GM12878 (cell line): Measurements from ENCODE around the gene TRAF3. TPM values are rescaled to one million over a fixed set of nuclear protein-coding genes. Genes with fewer than 3 reads are reported as not detected.

Experiments
- ATAC-seq: fragments of 200-7000 bp; cut with Tn5 transposase; 3 replicates; pipeline ENCODE4 v1.9.1; 2020; ENCODE audit warnings: mild to moderate bottlenecking, moderate library complexity
- BruUV-seq: library from RNA; stranded (reverse); fragments of 400-500 nt; replicated peaks from 2 replicates; lab custom pipeline; 2021; lab: Mats Ljungman, UMichigan
- CTCF ChIA-PET: fragments of 300-600 bp; sonication (Branson Sonifier 250); formaldehyde crosslinking; extraction: SDS; loops from one replicate; lab custom pipeline; 2021; ENCODE audit warnings: inconsistent platforms; lab: Yijun Ruan, JAX
- POLR2A ChIA-PET: fragments of 350-600 bp; formaldehyde crosslinking; extraction: SDS; loops from one replicate; lab custom pipeline; 2021; ENCODE audit warnings: inconsistent platforms; lab: Charles Lee
- RAD21 ChIA-PET: fragments of 300-600 bp; sonication (Branson Sonifier 250); formaldehyde crosslinking; loops from one replicate; lab custom pipeline; 2023; ENCODE audit warnings: antibody characterized with exemption; ENCODE audit not compliant: unreplicated experiment; lab: Charles Lee
- SMC1A ChIA-PET: fragments of 300-600 bp; sonication (Branson Sonifier 250); formaldehyde crosslinking; loops from one replicate; lab custom pipeline; 2023; ENCODE audit not compliant: unreplicated experiment, uncharacterized antibody; lab: Charles Lee
- DNase-seq: peaks from one replicate; pipeline ENCODE4 v3.0.0-alpha.2; 2011; ENCODE audit warnings: low read depth, low spot score
- FAIRE-seq: peaks from 3 replicates; lab custom pipeline; 2011; peaks lifted over from hg19 to GRCh38; lab: Jason Lieb, UNC
- H2AFZ ChIP-seq: 2 replicates; pipeline ENCODE4 v1.6.0; 2011; ENCODE audit warnings: low read depth, low read length, control low read depth; ENCODE audit not compliant: control insufficient read depth
- H3K27ac ChIP-seq: 2 replicates; pipeline ENCODE4 v1.5.1; 2011; ENCODE audit warnings: control low read depth; ENCODE audit not compliant: control insufficient read depth, insufficient read depth
- H3K27me3 ChIP-seq, 2 experiments: replicated peaks in 1 of 2; 2 replicates each; pipeline versions ENCODE4 v1.6.0 to v1.6.1; 2011; ENCODE audit warnings: low read length in 1 of 2; ENCODE audit not compliant: control insufficient read depth in 2 of 2, insufficient read depth in 2 of 2
- H3K36me3 ChIP-seq, 2 experiments: 2 replicates each; pipeline ENCODE4 v1.5.1; 2011; ENCODE audit warnings: low read length in 1 of 2; ENCODE audit not compliant: control insufficient read depth in 2 of 2, insufficient read depth in 2 of 2
- H3K4me1 ChIP-seq: 2 replicates; pipeline ENCODE4 v1.6.1; 2011; ENCODE audit warnings: mild to moderate bottlenecking, low read length, moderate library complexity, mixed read lengths; ENCODE audit not compliant: control insufficient read depth, insufficient read depth
- H3K4me2 ChIP-seq: 2 replicates; pipeline ENCODE4 v1.6.0; 2011; ENCODE audit warnings: control low read depth; ENCODE audit not compliant: control insufficient read depth, insufficient read depth
- H3K4me3 ChIP-seq: fragments of 200-600 bp; sonication (generic); 2 replicates; pipeline ENCODE4 v1.5.1; 2016
- H3K79me2 ChIP-seq: 2 replicates; pipeline ENCODE4 v1.6.0; 2011; ENCODE audit warnings: low read length; ENCODE audit not compliant: control insufficient read depth, insufficient read depth
- H3K9ac ChIP-seq: 2 replicates; pipeline ENCODE4 v1.8.0; 2011; ENCODE audit warnings: low read length, control low read depth, mixed read lengths; ENCODE audit not compliant: control insufficient read depth, insufficient read depth
- H3K9me3 ChIP-seq: replicated peaks from 3 replicates; pipeline ENCODE4 v1.5.1; 2011; ENCODE audit warnings: mild to moderate bottlenecking, low read length; ENCODE audit not compliant: control insufficient read depth, insufficient read depth
- H4K20me1 ChIP-seq: 2 replicates; pipeline ENCODE4 v1.6.0; 2011; ENCODE audit not compliant: control insufficient read depth, insufficient read depth
- BCL11A ChIP-seq: IDR thresholded peaks from 2 replicates; pipeline ENCODE4 v1.6.1; 2011; ENCODE audit warnings: low read depth, low read length
- ETV6 ChIP-seq, 2 experiments: fragments of 450-650 bp in 1 of 2; IDR thresholded peaks in 1 of 2; conservative IDR thresholded peaks in 1 of 2; 2 replicates each; pipeline ENCODE4 v1.6.1; 2014; ENCODE audit warnings: antibody characterized with exemption in 1 of 2, borderline replicate concordance in 1 of 2, low read depth in 1 of 2, mild to moderate bottlenecking in 1 of 2, moderate library complexity in 1 of 2
- MTA3 ChIP-seq: IDR thresholded peaks from 2 replicates; pipeline ENCODE4 v1.6.1; 2012; ENCODE audit warnings: low read length, inconsistent platforms, borderline replicate concordance
- NFYB ChIP-seq: IDR thresholded peaks from 2 replicates; pipeline ENCODE4 v1.6.1; 2011; ENCODE audit warnings: low read depth, mild to moderate bottlenecking, low read length, improper control_type of control experiment, moderate library complexity; ENCODE audit not compliant: insufficient read depth
- POLR2AphosphoS5 ChIP-seq: IDR thresholded peaks from 2 replicates; pipeline ENCODE4 v1.6.1; 2011; ENCODE audit warnings: mild to moderate bottlenecking, low read length, inconsistent platforms
- SMAD5 ChIP-seq: IDR thresholded peaks from 2 replicates; pipeline ENCODE4 v1.6.1; 2016; ENCODE audit warnings: antibody characterized with exemption, low read depth
- STAT1 ChIP-seq: fragments of 450-650 bp; conservative IDR thresholded peaks from 2 replicates; pipeline ENCODE4 v1.6.1; 2014; ENCODE audit warnings: antibody characterized with exemption, mild to moderate bottlenecking
- TAF1 ChIP-seq: IDR thresholded peaks from 2 replicates; pipeline ENCODE4 v1.6.1; 2011; ENCODE audit warnings: mild to moderate bottlenecking, low read depth, low read length, borderline replicate concordance
- WGBS: methylation state at CpG from one replicate; pipeline ENCODE4 v1.1.6; 2016; ENCODE audit warnings: low lambda C conversion rate; ENCODE audit not compliant: insufficient replicate concordance, insufficient coverage; ENCODE audit errors: missing lambda C conversion rate; 5-methylcytosine and 5-hydroxymethylcytosine counted together
- in situ Hi-C: fragments of 300-500 bp; cut with MboI; formaldehyde crosslinking; loops from 9 replicates; pipeline ENCODE4 v1.14.3; 2018; ENCODE audit warnings: mixed read lengths
- intact Hi-C: fragments of 100-400 bp; cut with micrococcal nuclease; formaldehyde crosslinking; loops from one replicate; pipeline ENCODE4 v1.14.2; 2022; ENCODE audit not compliant: unreplicated experiment
- polyA plus RNA-seq, 11 experiments: library from polyadenylated mRNA; depleted of rRNA in 4 of 11; unstranded in 6 of 11; stranded (reverse) in 5 of 11; fragments of >200 nt; fragmentation: Nextera tagmentation in 4 of 11; fragmentation: Illumina TruSeq in 1 of 11; extraction: Ambion mirVana in 4 of 11; extraction: Trizol in 1 of 11; gene quantifications; 1 replicate in 1 of 11; 2 replicates in 10 of 11; pipeline versions ENCODE4 v1.2.1 to v1.2.3, GENCODE V29; 2011 to 2016; ENCODE audit warnings: inconsistent platforms in 2 of 11, missing spikeins in 2 of 11, low read depth in 1 of 11
- total RNA-seq, 4 experiments: library from RNA; depleted of rRNA in 3 of 4; stranded (reverse); fragments of >200 nt in 3 of 4; fragmentation: Illumina TruSeq in 1 of 4; extraction: Trizol in 1 of 4; gene quantifications; 2 replicates each; pipeline versions ENCODE4 v1.2.1 to v1.2.3, GENCODE V29; 2013 to 2021
- TF ChIP-seq, protein P1 (sequence below): IDR thresholded peaks from 2 replicates; pipeline ENCODE4 v1.6.1; 2012; ENCODE audit warnings: improper control_type of control experiment, low read depth, low read length; ENCODE audit not compliant: insufficient replicate concordance
- TF ChIP-seq, protein P2 (sequence below): fragments of 450-650 bp; IDR thresholded peaks from 2 replicates; pipeline ENCODE4 v1.6.1; 2016; ENCODE audit warnings: mild to moderate bottlenecking, moderate library complexity, borderline replicate concordance
- TF ChIP-seq, protein P3 (sequence below): IDR thresholded peaks from 2 replicates; pipeline ENCODE4 v1.6.1; 2012; ENCODE audit warnings: low read depth, low read length, improper control_type of control experiment

TRAF3 gene
- total and polyA plus RNA-seq, 10 of the 15 experiments (the other 5 are each of a cell fraction or from before 2014, with no cell fraction given), result 3.0 to 70.1 (median 36.5) TPM

DNA sequence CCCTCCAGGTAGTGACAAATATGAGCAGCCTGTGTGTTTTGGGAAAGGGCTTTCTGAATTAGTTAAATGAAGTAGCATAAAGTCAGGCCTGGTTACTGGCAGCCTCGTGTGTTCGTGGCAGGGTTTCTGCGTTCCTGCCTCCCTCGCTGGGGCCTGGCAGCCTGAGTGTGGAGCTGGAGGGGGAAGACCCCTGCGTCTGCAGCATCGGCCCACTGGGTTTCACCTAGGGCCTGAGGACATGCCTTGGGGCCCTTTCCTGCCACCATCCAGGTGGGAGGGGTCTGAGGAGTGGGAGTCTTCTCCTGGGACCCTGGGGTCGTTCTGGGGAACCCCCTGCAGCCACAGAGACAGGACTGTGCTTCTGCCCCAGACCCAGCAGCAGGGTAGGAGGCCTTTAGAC, 124.8 kb downstream of the TRAF3 start:
- DNase-seq, result no peak
- TSS peak; percentile 8 for BruUV-seq
- ChIA-PET SMC1A (interaction anchor here (0.7 to 3.0 kb wide), 15 partner anchors 14 to 364 kb away, joined by 3 to 23 read pairs (median 4); no protein-coding TSS in a partner anchor), RAD21 (interaction anchor here (0.5 to 3.4 kb wide), 12 partner anchors 12 to 377 kb away, joined by 3 to 26 read pairs (median 4); no protein-coding TSS in a partner anchor), CTCF (interaction anchor here (0.7 to 3.6 kb wide), 7 partner anchors 14 to 207 kb away, joined by 3 to 25 read pairs (median 12); no protein-coding TSS in a partner anchor), POLR2A (interaction anchor here (0.5 to 2.3 kb wide), 7 partner anchors 83 to 670 kb away, joined by 3 to 14 read pairs (median 5); partner anchors contain the start of gene EIF5)
- H3K36me3 ChIP-seq, result peaks cover 30 to 35% of the 10 kb centered on the region in 2 experiments
- 29% methylated on average over 7 of the region's 7 CpGs for WGBS
- H3K9ac ChIP-seq, result peak overlapping the region; percentile 78
- peak overlapping the region; percentile 37 for H3K4me3 ChIP-seq
- no peak for FAIRE-seq
- peak; percentile 12 for ATAC-seq
- no peak overlapping the region for H2AFZ ChIP-seq
- peaks cover 34% of the 10 kb centered on the region for H3K79me2 ChIP-seq
- peak overlapping the region; percentile 53 for H3K4me2 ChIP-seq
- intact Hi-C loops, result loop anchor here (5.0 kb wide), 1 partner anchor 125 kb away; the partner anchor contains the start of gene TRAF3
- H4K20me1 ChIP-seq, result no peaks in the 10 kb centered on the region
- peaks cover 59% of the 10 kb centered on the region for H3K4me1 ChIP-seq
- H3K9me3 ChIP-seq, result no peaks in the 10 kb centered on the region
- in situ Hi-C loops, result no loop called here
- H3K27ac ChIP-seq, result peak overlapping the region; percentile 98
- H3K27me3 ChIP-seq, result no peaks in the 10 kb centered on the region
- TF ChIP-seq MTA3, result no peak
- TF ChIP-seq BCL11A, result no peak
- TF ChIP-seq SMAD5, result no peak
- TF ChIP-seq, protein P1, sequence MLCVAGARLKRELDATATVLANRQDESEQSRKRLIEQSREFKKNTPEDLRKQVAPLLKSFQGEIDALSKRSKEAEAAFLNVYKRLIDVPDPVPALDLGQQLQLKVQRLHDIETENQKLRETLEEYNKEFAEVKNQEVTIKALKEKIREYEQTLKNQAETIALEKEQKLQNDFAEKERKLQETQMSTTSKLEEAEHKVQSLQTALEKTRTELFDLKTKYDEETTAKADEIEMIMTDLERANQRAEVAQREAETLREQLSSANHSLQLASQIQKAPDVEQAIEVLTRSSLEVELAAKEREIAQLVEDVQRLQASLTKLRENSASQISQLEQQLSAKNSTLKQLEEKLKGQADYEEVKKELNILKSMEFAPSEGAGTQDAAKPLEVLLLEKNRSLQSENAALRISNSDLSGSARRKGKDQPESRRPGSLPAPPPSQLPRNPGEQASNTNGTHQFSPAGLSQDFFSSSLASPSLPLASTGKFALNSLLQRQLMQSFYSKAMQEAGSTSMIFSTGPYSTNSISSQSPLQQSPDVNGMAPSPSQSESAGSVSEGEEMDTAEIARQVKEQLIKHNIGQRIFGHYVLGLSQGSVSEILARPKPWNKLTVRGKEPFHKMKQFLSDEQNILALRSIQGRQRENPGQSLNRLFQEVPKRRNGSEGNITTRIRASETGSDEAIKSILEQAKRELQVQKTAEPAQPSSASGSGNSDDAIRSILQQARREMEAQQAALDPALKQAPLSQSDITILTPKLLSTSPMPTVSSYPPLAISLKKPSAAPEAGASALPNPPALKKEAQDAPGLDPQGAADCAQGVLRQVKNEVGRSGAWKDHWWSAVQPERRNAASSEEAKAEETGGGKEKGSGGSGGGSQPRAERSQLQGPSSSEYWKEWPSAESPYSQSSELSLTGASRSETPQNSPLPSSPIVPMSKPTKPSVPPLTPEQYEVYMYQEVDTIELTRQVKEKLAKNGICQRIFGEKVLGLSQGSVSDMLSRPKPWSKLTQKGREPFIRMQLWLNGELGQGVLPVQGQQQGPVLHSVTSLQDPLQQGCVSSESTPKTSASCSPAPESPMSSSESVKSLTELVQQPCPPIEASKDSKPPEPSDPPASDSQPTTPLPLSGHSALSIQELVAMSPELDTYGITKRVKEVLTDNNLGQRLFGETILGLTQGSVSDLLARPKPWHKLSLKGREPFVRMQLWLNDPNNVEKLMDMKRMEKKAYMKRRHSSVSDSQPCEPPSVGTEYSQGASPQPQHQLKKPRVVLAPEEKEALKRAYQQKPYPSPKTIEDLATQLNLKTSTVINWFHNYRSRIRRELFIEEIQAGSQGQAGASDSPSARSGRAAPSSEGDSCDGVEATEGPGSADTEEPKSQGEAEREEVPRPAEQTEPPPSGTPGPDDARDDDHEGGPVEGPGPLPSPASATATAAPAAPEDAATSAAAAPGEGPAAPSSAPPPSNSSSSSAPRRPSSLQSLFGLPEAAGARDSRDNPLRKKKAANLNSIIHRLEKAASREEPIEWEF, result no peak
- TF ChIP-seq, protein P2, sequence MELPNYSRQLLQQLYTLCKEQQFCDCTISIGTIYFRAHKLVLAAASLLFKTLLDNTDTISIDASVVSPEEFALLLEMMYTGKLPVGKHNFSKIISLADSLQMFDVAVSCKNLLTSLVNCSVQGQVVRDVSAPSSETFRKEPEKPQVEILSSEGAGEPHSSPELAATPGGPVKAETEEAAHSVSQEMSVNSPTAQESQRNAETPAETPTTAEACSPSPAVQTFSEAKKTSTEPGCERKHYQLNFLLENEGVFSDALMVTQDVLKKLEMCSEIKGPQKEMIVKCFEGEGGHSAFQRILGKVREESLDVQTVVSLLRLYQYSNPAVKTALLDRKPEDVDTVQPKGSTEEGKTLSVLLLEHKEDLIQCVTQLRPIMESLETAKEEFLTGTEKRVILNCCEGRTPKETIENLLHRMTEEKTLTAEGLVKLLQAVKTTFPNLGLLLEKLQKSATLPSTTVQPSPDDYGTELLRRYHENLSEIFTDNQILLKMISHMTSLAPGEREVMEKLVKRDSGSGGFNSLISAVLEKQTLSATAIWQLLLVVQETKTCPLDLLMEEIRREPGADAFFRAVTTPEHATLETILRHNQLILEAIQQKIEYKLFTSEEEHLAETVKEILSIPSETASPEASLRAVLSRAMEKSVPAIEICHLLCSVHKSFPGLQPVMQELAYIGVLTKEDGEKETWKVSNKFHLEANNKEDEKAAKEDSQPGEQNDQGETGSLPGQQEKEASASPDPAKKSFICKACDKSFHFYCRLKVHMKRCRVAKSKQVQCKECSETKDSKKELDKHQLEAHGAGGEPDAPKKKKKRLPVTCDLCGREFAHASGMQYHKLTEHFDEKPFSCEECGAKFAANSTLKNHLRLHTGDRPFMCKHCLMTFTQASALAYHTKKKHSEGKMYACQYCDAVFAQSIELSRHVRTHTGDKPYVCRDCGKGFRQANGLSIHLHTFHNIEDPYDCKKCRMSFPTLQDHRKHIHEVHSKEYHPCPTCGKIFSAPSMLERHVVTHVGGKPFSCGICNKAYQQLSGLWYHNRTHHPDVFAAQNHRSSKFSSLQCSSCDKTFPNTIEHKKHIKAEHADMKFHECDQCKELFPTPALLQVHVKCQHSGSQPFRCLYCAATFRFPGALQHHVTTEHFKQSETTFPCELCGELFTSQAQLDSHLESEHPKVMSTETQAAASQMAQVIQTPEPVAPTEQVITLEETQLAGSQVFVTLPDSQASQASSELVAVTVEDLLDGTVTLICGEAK, result no peak
- no peak for TF ChIP-seq NFYB
- TF ChIP-seq STAT1, result no peak
- peak; percentile 50; the same call in 1 of the 2 replicates for TF ChIP-seq POLR2AphosphoS5
- TF ChIP-seq, protein P3, sequence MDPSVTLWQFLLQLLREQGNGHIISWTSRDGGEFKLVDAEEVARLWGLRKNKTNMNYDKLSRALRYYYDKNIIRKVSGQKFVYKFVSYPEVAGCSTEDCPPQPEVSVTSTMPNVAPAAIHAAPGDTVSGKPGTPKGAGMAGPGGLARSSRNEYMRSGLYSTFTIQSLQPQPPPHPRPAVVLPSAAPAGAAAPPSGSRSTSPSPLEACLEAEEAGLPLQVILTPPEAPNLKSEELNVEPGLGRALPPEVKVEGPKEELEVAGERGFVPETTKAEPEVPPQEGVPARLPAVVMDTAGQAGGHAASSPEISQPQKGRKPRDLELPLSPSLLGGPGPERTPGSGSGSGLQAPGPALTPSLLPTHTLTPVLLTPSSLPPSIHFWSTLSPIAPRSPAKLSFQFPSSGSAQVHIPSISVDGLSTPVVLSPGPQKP, result no peak
- TF ChIP-seq ETV6 (conservative IDR thresholded peaks at IDR 0.05 in 1 of 2, IDR thresholded peaks at IDR 0.05 in 1 of 2; ENCODE audit: borderline replicate concordance in 1 of 2, low read depth in 1 of 2), result 0 out of 4 replicates have a peak, but pooled peaks of 1 of the 2 experiments have one; percentile 12
- TF ChIP-seq TAF1, result no peak
